ENCODE results near the gene NR2F1.

Gene NR2F1

DNA sequence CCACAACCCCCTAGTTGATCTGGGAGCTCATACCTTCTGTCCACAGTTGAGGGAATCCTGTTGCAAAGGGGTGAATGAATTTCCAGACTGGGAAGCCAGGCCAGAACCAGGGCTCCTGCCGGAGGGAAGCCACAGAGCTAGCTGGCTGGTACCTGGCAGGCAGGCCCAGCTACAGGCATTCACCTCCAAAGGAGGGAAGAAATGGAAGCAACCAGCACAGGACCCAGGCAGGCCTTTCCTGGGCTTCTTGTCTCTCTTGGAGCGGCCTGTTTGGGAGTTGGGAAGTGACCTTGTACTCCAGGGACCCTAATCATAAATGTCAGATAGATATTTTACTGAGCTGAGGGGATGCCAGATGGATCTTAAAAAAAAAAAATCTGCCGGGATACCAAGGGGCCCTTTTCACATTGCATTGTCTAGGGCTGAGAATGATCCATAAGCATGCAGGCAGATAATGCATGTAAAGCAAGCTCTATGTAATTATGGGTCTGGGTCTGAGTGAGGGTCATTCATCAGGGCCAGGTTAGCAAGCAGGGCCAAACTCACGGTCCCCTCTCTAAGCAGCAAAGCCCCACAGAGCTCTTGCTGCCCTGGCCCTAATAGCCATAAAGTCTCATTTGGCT lies 8.4 kb downstream of the NR2F1 start:
- no peak for DNase-seq

DNA sequence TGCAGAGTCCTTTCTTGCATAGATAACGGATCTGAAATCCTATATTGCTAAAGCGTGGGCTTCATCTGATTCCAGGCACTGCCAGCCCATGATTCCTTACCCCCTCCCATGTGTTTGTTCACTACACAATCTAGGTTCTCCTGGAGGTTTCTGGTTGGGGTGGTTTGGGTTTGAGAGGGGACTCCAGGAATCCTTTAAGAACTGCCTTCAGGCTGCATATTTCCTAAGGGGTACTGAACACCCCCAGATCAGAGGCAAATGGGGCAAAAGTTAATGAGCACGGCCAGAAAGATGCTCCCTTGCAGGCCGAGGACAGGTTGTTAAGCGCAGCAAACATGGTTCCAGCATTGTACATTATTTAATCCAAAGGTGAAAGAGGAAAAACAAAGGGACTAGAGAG lies 9.9 kb downstream of the NR2F1 start:
- DNase-seq, result no peak

DNA sequence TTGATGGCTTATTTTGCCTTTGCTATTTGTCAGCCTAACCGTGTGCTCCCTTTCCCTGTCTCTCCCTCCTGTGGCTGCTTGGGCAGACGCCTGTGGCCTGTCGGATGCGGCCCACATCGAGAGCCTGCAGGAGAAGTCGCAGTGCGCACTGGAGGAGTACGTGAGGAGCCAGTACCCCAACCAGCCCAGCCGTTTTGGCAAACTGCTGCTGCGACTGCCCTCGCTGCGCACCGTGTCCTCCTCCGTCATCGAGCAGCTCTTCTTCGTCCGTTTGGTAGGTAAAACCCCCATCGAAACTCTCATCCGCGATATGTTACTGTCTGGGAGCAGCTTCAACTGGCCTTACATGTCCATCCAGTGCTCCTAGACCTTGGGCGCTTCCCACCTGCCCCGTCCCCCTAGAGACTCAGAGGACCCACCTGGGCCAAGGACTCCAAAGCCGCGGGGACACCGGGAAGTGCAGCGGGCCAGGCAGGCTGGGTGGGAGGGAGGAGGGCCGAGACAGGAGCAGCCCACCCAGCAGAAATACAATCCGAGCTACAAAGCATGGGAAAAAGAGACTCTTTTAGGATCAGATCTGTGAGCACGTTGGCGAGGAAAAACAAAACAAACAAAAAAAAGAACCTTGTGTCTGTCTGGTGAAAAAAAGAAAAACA lies 10.6 kb downstream of the NR2F1 start:
- no peak for DNase-seq

DNA sequence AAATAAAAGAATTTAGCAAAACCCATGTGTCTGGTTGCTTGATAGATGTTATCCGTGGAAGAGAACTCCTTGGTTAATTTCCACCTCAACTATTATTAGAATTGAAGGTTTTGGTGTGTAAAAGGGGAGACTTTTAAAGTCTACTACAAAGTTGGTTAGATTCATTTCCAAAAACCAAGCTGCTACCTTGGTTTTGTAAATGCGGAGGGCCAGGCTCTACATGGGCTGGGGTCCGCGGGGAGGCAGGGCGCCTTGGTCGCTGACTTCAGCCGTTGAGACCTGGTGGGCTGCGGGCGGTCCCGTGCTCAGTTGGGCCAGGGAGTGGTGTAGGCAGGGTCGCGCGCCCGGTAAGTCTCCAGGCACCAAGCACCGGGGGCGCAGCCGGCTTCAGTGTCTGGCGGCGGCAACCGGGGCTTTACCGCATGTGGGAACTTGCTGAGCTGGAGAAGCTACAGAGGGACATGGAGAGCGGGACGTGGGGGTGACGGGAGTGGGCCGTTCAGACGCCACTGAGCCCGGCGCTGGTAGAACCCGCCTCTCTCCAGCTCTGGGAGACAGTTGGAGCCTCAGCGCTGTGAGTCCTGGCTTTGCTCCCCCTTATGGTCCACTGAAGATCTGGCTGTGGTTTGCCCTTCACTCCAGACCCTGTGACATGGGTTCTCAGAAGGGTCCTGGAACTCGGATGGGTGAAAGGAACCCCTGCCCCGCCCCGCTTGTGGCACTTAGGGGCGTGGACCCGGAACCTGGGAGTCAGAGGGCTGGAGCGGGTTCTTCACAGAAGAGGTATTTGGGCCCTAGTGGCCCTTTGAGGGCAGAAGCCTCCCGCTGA lies 11.8 kb downstream of the NR2F1 start:
- DNase-seq, result no peak

DNA sequence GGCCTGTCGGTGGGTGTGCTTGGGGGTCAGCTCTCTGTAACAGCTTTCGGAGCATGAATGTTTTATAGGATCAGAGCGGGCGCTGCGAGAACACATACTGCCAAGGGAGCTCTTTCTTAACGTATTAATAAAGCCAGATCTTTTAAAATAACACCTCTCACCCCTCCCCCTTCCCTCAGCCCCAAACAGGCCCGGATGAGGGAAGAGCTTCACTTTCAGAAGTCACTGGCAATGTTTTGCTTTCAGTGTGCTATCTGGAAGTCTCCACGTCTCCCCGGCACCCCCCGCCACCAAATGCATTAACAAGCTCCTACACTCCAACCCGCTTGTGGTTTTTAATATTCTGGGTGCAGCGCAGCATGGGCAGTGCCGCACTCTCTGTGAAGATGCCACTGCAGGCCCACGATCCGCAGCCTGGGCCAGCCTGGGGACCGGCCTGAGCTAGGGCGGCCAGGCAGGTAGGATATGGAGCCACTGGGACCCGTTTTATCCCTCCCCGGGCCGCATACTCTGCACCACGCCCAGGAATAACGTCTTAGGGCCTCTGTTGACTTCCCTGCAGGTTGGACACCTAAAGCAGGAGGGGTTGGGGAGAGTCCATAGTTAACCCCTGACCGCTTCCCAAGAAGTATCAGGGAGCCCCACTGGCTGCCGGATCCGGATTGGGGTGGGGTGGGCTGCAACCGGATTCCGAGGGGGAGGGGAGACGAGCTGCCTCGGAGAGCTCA lies 12.6 kb downstream of the NR2F1 start:
- DNase-seq, result no peak

DNA sequence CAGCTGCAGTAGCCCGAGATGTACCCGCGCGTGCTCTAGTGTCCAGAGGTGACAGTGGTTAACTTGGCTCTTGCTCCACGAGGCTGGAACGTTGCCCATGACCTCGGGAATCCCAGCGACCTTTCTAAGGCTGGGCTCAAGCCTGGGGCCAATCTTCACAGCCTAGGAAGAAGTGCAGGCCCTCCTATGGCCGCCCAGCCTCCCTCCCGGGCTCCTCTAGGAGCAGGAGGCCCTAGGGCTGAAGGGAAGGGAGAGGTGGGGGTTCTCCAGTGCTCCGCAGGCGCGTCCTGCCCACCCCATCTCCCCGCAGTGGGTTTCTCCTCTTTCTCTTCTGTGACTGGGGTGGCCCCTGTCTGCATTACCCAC lies 13.3 kb downstream of the NR2F1 start:
- DNase-seq, result no peak

DNA sequence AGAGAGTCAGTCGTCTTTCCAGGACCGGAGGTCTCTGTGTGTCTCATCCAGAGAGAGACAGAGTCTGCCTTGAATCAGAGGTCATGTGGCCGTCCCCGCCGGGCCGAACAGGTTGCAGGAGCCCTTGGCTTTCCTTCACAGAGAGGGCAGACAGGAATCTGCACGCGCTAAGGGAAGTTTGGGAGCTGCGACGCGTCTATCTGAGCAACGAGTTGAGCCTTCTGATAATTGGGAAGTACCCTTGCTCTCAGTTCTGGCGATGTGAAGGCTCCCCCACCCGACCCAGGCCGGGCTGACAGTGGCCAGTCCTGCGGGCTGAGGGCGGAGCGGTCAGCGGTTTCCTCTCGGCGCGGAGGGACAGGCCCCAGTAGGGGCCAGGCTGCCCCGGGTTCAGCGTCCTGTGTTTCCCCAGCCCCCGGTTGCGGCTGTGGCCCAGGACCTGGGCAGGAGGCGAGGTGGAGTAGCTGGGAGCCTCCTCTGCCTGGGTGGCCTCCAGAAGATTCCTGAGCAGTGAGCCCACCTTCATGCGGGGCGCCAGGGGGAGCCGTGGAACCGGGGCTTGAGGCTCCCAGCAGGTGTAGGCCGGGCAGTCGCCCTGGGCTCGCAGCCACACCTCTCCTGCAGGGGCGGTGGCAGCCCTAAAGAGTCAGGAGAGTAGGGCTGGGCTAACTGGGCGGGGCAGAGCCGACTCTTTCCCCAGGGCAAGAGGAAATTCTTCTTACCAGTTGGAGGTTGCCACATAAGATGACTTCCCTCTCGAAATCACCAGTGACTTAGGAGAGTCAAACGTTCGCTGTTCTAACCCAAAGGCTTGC lies 13.9 kb downstream of the NR2F1 start:
- peak; percentile 56 for DNase-seq

DNA sequence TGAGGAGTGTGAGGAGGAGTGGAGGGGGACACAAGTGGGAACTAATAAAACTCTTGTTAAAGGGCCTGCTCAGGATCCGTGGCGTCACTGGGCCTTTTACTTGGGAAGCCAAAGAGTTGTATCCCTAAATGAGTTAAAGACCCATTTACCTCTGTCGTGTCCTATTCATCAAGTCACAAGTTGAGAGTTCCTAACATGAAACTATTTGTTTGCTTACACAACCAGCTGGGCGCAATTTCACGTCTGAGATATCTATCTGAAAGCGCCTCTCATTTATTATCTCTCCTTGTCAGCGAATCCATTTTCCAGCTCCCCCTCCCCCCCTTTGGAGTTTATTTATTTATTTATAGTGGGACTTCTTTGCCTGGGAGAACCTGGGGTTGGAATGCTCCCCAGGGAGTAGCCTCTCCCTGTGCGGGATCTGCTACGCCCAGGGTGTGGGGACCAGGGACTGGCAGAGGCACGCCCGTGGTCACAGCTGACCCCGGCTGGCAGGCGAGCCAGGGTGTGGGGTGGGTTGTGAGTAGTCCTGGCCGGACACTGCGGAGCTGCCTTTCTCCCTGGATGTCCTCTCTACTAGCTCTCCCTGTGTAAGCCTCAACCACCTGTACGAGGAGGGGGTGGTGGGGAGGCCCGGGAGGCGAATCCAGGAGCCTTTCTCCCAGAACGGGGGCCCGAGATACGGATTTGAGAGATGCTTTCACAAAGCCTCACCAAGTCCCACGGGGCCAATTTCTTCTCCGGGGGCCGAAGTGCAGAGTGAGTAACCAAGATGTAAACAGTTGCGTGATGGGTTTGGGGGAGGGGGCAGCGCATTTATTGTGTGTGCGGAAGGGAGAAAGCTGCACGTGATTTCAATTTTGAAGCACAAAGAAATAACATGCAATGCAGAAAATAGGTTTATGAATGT lies 15.3 kb downstream of the NR2F1 start:
- DNase-seq, result no peak

DNA sequence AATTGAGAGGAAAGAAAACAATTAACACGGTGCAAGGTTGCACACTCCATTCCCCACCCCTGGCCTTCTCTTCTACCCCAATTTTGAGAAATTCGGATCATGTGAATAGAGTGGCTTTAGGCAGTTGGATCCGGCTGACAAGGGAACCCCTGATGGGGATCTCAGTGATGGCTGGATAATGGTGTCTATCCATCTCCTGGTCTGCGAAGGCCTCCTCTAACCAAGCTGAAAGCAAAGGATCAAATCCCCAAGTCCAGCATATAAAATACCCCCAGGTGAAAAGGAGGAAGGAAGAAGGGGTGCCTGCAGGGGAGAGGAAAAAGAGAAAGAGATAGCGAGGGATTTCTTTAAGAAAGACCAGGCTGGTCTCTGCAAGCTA lies 16.0 kb downstream of the NR2F1 start:
- DNase-seq, result no peak

DNA sequence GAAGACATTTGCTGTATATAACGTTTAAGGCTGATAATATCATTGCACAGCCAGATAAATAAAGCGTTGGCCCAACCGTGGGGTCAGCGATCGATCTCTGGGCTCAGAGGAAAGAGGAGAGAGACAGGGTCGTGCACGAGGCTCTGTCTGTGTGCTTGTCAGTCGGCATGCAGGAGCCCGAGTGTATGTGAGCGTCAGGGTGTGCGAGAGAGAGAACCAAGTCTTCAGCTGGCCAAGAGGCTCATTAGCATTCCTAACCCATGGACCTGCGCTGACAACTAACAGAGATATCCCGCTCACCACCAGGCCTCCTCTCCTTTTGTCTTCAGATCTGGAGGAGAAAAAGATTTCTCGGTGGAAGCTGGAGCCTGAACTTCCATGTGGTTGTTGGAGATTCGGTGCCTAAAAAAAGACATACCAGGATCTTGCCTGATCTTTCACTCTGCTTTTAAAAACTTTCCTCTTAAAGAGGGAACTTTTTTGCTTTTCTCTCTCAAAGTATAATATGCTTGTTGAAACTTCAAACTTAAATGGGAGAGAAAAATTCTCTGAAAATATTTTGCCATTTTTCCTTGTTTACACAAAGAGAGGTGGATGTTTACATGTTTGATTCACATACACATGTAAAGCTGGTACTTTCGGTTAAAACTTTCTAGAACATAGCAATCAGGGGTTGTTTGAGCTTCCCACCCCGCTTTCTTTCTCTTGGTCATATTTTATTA lies 16.5 kb downstream of the NR2F1 start:
- no peak for DNase-seq

DNA sequence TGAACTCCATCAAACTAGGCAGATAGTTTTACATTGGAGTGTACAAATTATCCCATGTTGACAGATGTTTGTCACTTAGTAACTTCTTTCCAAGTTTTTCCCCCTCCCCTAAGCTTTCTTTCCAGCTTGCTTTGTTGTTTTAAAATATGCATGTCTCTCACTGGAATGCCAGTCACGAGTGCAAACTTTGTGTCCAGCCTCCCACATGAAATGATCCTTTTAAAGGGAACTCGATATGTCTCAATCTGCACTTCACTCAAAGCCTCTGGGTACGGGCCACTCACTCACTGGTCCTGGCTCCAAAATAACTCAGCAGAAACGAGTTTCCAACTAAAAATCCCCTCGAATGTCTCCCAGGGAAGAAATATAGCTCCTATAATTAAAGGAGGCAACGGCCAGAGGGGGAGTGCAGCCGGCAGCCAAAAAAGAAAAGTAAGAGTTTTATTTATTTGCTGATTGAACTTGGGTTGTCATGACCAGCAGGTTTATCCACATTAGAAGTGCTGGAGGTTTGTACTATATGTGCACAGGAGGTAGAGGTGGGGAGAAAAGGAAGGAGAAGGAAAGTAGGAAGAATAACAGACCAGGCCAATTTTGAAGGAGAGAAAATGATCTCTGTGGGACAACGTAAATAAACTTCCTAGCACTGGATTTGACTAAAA lies 17.5 kb downstream of the NR2F1 start:
- peak; percentile 29 for DNase-seq

DNA sequence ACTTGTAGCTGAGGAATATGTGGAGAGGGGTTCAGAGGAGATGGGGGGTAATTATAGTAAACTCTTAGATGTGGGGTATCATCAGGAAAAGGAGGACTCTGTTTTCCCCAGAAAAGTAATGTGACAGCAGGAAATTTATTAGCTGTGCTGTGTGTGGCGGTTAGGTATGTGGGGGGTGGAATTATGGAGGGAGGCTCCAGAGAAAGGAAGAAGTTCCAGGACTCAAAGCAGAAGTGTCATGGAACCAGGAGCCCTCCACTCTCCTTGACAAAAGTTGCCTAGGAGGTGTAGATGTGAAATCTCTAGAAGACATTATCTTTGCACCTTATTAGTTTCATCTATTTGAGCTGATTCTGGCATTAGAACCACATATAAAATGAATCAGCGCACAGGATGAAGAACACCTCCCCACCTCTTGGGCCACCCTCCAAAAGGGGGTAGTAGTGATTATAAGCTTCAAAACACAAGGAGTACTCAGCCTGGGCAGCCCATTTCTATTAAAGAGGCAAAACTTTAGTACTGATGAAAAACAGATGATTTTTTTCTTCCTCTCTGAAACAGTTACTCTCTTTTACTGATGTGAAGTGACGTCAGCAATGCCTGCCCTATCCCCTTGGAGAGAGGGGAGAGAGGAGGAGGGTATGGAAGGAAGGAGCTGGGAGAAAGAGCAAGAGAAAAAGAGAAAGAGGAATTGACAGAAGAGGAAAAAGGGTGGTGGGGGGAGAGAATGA lies 18.2 kb downstream of the NR2F1 start:
- no peak for DNase-seq

DNA sequence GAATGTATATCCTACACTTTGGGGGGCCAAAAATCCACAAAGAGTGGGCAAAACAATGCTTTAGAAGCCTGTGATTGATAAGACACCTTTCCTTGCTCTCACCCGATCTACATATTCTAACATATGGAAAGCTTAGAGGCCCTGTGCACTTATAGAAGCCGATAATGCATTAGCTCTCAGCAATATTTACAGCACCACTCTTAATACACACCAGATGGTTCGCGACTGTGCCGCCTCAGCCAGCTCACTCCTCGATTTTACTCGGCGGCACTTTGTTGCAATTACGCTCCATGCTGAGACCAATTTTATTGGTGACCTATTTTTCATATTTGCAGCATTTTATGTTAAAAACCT lies 18.8 kb downstream of the NR2F1 start:
- no peak for DNase-seq

DNA sequence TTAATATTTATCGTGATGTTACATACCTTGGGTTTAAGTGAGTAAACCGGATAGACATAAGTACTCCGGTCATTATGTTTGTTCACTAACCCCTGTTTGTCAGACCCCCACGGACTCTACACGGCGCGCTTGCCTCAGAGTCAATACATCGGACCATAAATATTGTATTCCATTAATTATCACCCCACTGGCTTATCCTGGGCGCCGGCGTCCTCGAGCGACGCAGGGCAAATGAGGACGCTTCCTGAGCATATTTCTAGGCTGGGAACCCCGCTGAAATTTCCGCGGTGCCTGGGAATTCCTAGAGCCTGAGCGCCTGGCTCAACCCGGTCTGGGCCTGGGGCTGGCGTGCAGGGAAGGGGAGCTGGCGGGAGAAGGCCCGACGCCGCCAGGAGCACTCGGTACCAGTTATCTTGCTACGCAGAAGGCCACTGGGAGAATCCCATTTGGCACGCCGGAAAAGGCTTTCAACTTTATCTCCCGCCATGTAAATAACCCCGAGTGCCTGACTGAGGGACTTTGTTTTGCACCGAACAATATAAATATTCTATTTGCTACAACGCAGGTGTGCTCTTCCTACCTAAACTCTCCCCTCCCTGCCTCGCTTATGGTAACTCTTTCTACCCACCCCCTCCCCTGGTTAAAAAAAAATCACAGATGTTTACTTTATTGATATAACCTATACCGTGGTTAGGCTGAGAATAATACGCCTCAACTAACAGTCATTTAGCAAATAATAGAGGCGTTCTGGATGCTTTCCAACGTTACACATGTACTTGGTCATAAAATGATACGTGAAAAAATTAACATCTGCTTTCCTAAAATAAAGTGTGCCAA lies 19.4 kb downstream of the NR2F1 start:
- no peak for DNase-seq

DNA sequence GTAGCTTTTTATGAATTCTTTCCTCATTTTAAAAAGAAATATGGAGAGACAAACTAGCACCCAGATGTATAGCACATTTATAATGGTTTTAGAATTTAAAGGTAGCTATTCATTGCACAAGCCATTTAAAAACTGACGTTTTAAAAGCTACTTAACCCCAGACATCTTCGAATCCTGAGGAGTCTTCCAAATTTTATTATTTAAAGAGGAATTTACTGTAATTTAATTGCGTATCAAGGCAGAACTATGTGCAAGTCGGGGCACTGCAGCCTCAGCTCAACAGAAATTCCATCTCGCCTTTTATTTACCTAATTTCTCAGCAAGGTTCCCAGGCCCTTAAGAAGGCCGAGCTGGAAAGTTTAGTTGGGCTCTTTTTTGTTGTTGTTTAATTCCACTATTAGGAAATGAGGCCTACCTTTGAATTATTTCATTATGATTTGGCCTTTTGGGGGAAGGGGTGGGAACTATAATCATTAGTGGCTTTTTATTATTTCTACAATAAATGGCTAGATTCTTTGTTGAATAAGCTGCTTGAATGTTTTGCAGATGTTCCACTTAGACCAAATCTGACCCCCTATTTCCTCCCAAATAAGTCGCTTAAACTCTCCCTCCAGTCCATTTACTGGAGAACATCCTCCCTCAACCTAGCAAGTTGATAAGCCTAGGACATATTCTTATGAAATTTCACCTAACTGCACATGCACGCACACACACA lies 20.2 kb downstream of the NR2F1 start:
- DNase-seq, result no peak

DNA sequence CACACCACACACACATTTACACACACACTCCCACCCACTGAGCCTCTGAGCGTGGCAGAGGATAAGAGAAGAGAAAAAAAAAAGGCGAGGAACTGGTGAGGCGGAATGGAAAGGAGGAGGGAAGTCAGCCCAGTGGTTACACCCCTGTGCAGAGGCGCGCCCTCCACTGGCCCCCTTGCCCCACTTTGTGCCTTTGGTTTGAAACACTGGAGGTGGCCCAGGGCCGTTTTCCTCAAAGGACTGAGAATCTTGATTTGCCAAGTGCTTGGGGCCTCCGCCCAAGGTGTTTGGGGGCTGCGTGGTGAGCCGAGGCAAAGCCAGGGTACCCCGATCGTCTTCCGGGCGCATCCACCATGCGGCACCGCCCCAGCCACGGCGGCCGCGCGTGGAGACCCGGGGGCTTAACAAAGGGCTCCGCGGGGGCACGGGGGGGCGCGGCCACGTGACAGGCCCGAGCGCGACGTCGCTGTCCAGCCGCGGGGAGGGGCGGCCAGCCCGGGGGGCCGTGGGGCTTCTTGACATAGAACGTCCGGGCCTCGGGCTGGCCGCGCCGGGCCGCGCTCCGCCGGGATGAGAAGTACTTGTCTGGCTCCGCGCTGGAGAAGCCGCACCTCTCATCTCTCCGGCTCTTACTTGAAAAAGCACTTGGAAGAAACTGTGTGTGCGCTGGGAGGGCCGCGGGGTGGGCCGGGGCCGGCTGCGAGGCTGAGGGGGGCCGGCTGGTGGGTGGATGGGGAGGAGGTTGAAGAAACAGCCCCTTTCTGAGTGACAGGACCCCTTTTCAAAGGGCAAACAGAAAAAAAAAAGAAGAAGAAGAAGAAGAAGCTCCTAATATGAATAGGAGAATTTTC lies 21.0 kb downstream of the NR2F1 start:
- no peak for DNase-seq

All from inflammatory macrophage treated with lipopolysaccharide for 4 hours (primary cell).